Smooth muscle cell (in vitro differentiated cells): ENCODE measurements around the gene ARRB2. TPM values are rescaled to one million over a fixed set of nuclear protein-coding genes. Genes with fewer than 3 reads are reported as not detected.

Source experiments
- DNase-seq: peaks from one replicate; lab custom pipeline; 2025; ENCODE audit not compliant: unreplicated experiment; lab: John Stamatoyannopoulos, UW
- H2AFZ ChIP-seq: fragments of 200-600 bp; sonication (generic); 2 replicates; pipeline ENCODE4 v1.6.0; 2016; ENCODE audit warnings: antibody characterized with exemption, low read depth, mild to moderate bottlenecking
- H3F3A ChIP-seq: fragments of 200-600 bp; sonication (generic); 2 replicates; pipeline ENCODE4 v1.6.0; 2017; ENCODE audit warnings: antibody characterized with exemption, low read depth
- H3K27ac ChIP-seq: fragments of 200-600 bp; sonication (generic); 2 replicates; pipeline ENCODE4 v1.5.1; 2016; ENCODE audit warnings: low read depth, mild to moderate bottlenecking
- H3K27me3 ChIP-seq: fragments of 200-600 bp; sonication (generic); 2 replicates; pipeline ENCODE4 v1.6.1; 2016; ENCODE audit warnings: low read depth, mild to moderate bottlenecking
- H3K36me3 ChIP-seq: fragments of 200-600 bp; sonication (generic); 2 replicates; pipeline ENCODE4 v1.5.1; 2016; ENCODE audit warnings: low read depth
- H3K4me1 ChIP-seq: fragments of 200-600 bp; sonication (generic); 2 replicates; pipeline ENCODE4 v1.5.1; 2016; ENCODE audit warnings: low read depth
- H3K4me2 ChIP-seq: fragments of 200-600 bp; sonication (generic); 2 replicates; pipeline ENCODE4 v1.6.0; 2016; ENCODE audit warnings: mild to moderate bottlenecking
- H3K4me3 ChIP-seq: fragments of 200-600 bp; sonication (generic); 2 replicates; pipeline ENCODE4 v1.5.1; 2016; ENCODE audit warnings: mild to moderate bottlenecking
- H3K79me2 ChIP-seq: fragments of 200-600 bp; sonication (generic); 2 replicates; pipeline ENCODE4 v1.6.0; 2016; ENCODE audit warnings: low read depth, mild to moderate bottlenecking
- H3K9ac ChIP-seq: fragments of 200-600 bp; sonication (generic); 2 replicates; pipeline ENCODE4 v1.6.0; 2016; ENCODE audit warnings: low read depth
- H3K9me3 ChIP-seq: fragments of 200-600 bp; sonication (generic); replicated peaks from 2 replicates; pipeline ENCODE4 v1.5.1; 2016; ENCODE audit warnings: low read depth
- H4K20me1 ChIP-seq: fragments of 200-600 bp; sonication (generic); 2 replicates; pipeline ENCODE4 v1.6.0; 2016; ENCODE audit warnings: low read depth
- CTCF ChIP-seq: fragments of 200-600 bp; sonication (generic); IDR thresholded peaks from 2 replicates; pipeline ENCODE4 v1.5.1; 2017; ENCODE audit warnings: borderline replicate concordance, mild to moderate bottlenecking, antibody characterized with exemption; ENCODE audit not compliant: insufficient read depth, poor library complexity, severe bottlenecking
- WGBS: methylation state at CpG from one replicate; pipeline ENCODE4 v1.1.7; 2016; ENCODE audit warnings: low lambda C conversion rate; 5-methylcytosine and 5-hydroxymethylcytosine counted together
- polyA plus RNA-seq: library from polyadenylated mRNA; unstranded; fragments of >200 nt; fragmentation: Nextera tagmentation; extraction: Ambion mirVana; gene quantifications from 2 replicates; pipeline ENCODE4 v1.2.1, GENCODE V29; 2016
- total RNA-seq: library from RNA; depleted of rRNA; stranded (reverse); fragments of >200 nt; gene quantifications from 2 replicates; pipeline ENCODE4 v1.2.3, GENCODE V29; 2014

Gene ARRB2
- total and polyA plus RNA-seq, 2 experiments from 2014 or later: 4.0 to 7.6 TPM

DNA sequence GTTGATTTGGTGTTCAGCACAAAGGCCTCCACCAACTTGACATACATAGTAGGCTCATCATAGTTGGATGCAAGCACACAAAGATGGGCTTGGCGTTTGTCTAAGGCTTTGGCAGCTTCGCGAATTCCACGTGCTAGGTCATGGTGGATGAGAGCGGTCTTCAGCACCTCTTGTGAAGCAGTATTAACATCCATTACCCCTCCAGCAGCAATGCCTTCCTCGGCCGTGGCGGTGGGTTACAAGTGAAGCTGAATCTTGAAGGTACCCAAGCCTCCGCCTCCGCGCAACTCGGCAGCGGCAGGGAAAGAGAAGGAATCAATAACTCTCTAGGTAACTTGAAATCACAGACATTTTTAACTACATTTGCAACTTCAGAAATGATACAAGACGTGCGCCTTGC, 5.4 kb upstream of the ARRB2 start:
- DNase-seq: no peak
- H3K4me2 ChIP-seq: no peak overlapping the region
- no peaks in the 10 kb centered on the region for H3K27me3 ChIP-seq
- H3K4me1 ChIP-seq: peaks cover 12% of the 10 kb centered on the region
- 97% methylated on average over 15 of the region's 15 CpGs for WGBS
- no peak for TF ChIP-seq CTCF
- no peak overlapping the region for H3K4me3 ChIP-seq
- peaks cover 6% of the 10 kb centered on the region for H4K20me1 ChIP-seq
- no peaks in the 10 kb centered on the region for H3K36me3 ChIP-seq
- H3F3A ChIP-seq: no peaks in the 10 kb centered on the region
- H2AFZ ChIP-seq: no peak overlapping the region
- H3K9ac ChIP-seq: no peak overlapping the region
- H3K79me2 ChIP-seq: peaks cover 37% of the 10 kb centered on the region
- no peaks in the 10 kb centered on the region for H3K9me3 ChIP-seq
- no peak overlapping the region for H3K27ac ChIP-seq

GRCh38 chr17:4706121-4706520, 4.3 kb upstream of the ARRB2 start:
- Histone ChIP-seq H4K20me1 (no peaks in the 10 kb centered on the region), H3K27ac (no peak overlapping the region), H3K9ac (no peak overlapping the region), H2AFZ (no peak overlapping the region), H3F3A (no peaks in the 10 kb centered on the region), H3K4me3 (no peak overlapping the region), H3K27me3 (no peaks in the 10 kb centered on the region), H3K36me3 (no peaks in the 10 kb centered on the region), H3K4me1 (peaks cover 14% of the 10 kb centered on the region), H3K79me2 (peaks cover 28% of the 10 kb centered on the region), H3K4me2 (no peak overlapping the region), H3K9me3 (no peaks in the 10 kb centered on the region)
- no peak for DNase-seq
- no peak for TF ChIP-seq CTCF
- WGBS: 68% methylated on average over 7 of the region's 7 CpGs

DNA sequence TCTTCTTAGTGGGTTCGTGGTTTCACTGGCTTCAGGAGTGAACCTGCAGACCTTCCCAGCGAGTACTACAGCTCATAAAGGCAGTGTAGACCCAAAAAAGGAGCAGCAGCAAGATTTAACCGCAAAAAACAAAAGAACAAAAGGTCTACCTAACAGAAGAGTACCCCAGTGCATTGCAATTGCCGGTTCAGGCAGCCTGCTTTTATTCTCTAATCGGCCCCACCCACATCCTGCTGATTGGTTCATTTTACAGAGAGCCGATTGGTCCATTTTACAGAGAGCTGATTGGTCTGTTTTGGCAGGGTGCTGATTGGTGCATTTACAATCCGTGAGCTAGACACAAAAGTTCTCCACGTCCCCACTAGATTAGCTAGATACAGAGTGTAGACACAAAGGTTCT, 2.0 kb upstream of the ARRB2 start:
- no peak overlapping the region for H3K4me2 ChIP-seq
- no peaks in the 10 kb centered on the region for H3K9me3 ChIP-seq
- no peaks in the 10 kb centered on the region for H4K20me1 ChIP-seq
- no peak overlapping the region for H3K27ac ChIP-seq
- no peak for TF ChIP-seq CTCF
- H2AFZ ChIP-seq: no peak overlapping the region
- H3K4me3 ChIP-seq: no peak overlapping the region
- H3K79me2 ChIP-seq: peaks cover 5% of the 10 kb centered on the region
- H3K27me3 ChIP-seq: no peaks in the 10 kb centered on the region
- H3K9ac ChIP-seq: no peak overlapping the region
- H3K4me1 ChIP-seq: peaks cover 6% of the 10 kb centered on the region
- WGBS: 70% methylated on average over 8 of the region's 8 CpGs
- no peak for DNase-seq
- no peaks in the 10 kb centered on the region for H3F3A ChIP-seq
- H3K36me3 ChIP-seq: no peaks in the 10 kb centered on the region
